ENCODE results near the gene RAB3IL1. TPM values are rescaled to one million over a fixed set of nuclear protein-coding genes. Genes with fewer than 3 reads are reported as not detected.

RAB3IL1 gene
- total RNA-seq, 2 donors from 2014 or later, result 3.7 to 5.9 TPM

- no peak for TF ChIP-seq CTCF (IDR thresholded peaks at IDR 0.05)
- H3K27me3 ChIP-seq, result no peaks in the 10 kb centered on the region
- no peaks in the 10 kb centered on the region for H3K36me3 ChIP-seq
- H3K4me1 ChIP-seq, result no peaks in the 10 kb centered on the region
- intact Hi-C loops (cut with DNase I), result no loop called here
- no peak overlapping the region for H3K4me3 ChIP-seq
- no peak overlapping the region for H3K27ac ChIP-seq
- H3K9ac ChIP-seq (ENCODE audit: low read depth in 2 of 2, low read length in 2 of 2), result no peak overlapping the region
- no peak for DNase-seq
- no peaks in the 10 kb centered on the region for H3K9me3 ChIP-seq
Measured at GRCh38 chr11:61911128-61911700, 6.2 kb downstream of the RAB3IL1 start.

- H3K4me1 ChIP-seq, result no peaks in the 10 kb centered on the region
- no peak for DNase-seq
- no peaks in the 10 kb centered on the region for H3K36me3 ChIP-seq
- H3K9me3 ChIP-seq, result no peaks in the 10 kb centered on the region
- TF ChIP-seq CTCF (IDR thresholded peaks at IDR 0.05), result no peak
- intact Hi-C loops (cut with DNase I), result no loop called here
- H3K4me3 ChIP-seq, result no peak overlapping the region
- no peak overlapping the region for H3K27ac ChIP-seq
- H3K9ac ChIP-seq (ENCODE audit: low read depth in 2 of 2, low read length in 2 of 2), result no peak overlapping the region
- no peaks in the 10 kb centered on the region for H3K27me3 ChIP-seq
Measured at GRCh38 chr11:61910187-61911127, 6.9 kb downstream of the RAB3IL1 start.

- H3K27ac ChIP-seq, result no peak overlapping the region
- H3K9me3 ChIP-seq, result no peaks in the 10 kb centered on the region
- no peaks in the 10 kb centered on the region for H3K4me1 ChIP-seq
- TF ChIP-seq CTCF (IDR thresholded peaks at IDR 0.05), result no peak
- H3K4me3 ChIP-seq, result no peak overlapping the region
- peak; percentile 52 for DNase-seq
- H3K9ac ChIP-seq (ENCODE audit: low read depth in 2 of 2, low read length in 2 of 2), result no peak overlapping the region
- intact Hi-C loops (cut with DNase I), result no loop called here
- H3K36me3 ChIP-seq, result no peaks in the 10 kb centered on the region
- no peaks in the 10 kb centered on the region for H3K27me3 ChIP-seq
Measured at GRCh38 chr11:61908730-61909316, 8.5 kb downstream of the RAB3IL1 start.

GRCh38 chr11:61907871-61908729 is 9.3 kb downstream of the RAB3IL1 start:
- Histone ChIP-seq H3K9me3 (no peaks in the 10 kb centered on the region), H3K27me3 (no peaks in the 10 kb centered on the region), H3K4me3 (no peak overlapping the region), H3K4me1 (no peaks in the 10 kb centered on the region), H3K9ac (ENCODE audit: low read depth in 2 of 2, low read length in 2 of 2) (no peak overlapping the region), H3K36me3 (no peaks in the 10 kb centered on the region), H3K27ac (no peak overlapping the region)
- intact Hi-C loops (cut with DNase I), result no loop called here
- no peak for DNase-seq
- no peak for TF ChIP-seq CTCF (IDR thresholded peaks at IDR 0.05)

- Histone ChIP-seq H3K9me3 (no peaks in the 10 kb centered on the region), H3K27ac (no peak overlapping the region), H3K4me3 (no peak overlapping the region), H3K36me3 (no peaks in the 10 kb centered on the region), H3K27me3 (no peaks in the 10 kb centered on the region), H3K4me1 (no peaks in the 10 kb centered on the region), H3K9ac (ENCODE audit: low read depth in 2 of 2, low read length in 2 of 2) (no peak overlapping the region)
- no peak for DNase-seq
- intact Hi-C loops (cut with DNase I), result no loop called here
- no peak for TF ChIP-seq CTCF (IDR thresholded peaks at IDR 0.05)
Measured at GRCh38 chr11:61907282-61907681, 10.1 kb downstream of the RAB3IL1 start.
